Fibroblast of lung (primary cell): ENCODE results near the gene AKAP12. TPM values are rescaled to one million over a fixed set of nuclear protein-coding genes. Genes with fewer than 3 reads are reported as not detected.

Experiments used
- DNase-seq, 2 donors: peaks; one replicate each; pipeline versions ENCODE4 v3.0.0 to v3.0.0-alpha.2; 2010; ENCODE audit warnings: low read depth in 2 of 2
- H2AFZ ChIP-seq: 2 replicates; pipeline ENCODE4 v1.5.1; 2012; ENCODE audit warnings: low read length, control low read depth, inconsistent platforms
- H3K27ac ChIP-seq: 2 replicates; pipeline ENCODE4 v1.5.1; 2011; ENCODE audit warnings: low read length, control low read depth; ENCODE audit not compliant: insufficient read depth
- H3K27me3 ChIP-seq: 2 replicates; pipeline ENCODE4 v1.5.1; 2011; ENCODE audit warnings: mild to moderate bottlenecking, low read length; ENCODE audit not compliant: control insufficient read depth, insufficient read depth
- H3K36me3 ChIP-seq: 2 replicates; pipeline ENCODE4 v1.5.1; 2011; ENCODE audit warnings: low read length; ENCODE audit not compliant: control insufficient read depth, insufficient read depth
- H3K4me1 ChIP-seq: 2 replicates; pipeline ENCODE4 v1.5.1; 2011; ENCODE audit warnings: low read length; ENCODE audit not compliant: control insufficient read depth, insufficient read depth; ENCODE audit errors: extremely low read depth
- H3K4me2 ChIP-seq: 2 replicates; pipeline ENCODE4 v1.5.1; 2011; ENCODE audit warnings: low read length, control low read depth; ENCODE audit not compliant: insufficient read depth; ENCODE audit errors: extremely low read depth
- H3K4me3 ChIP-seq, 4 experiments: fragments of 200-600 bp in 1 of 4; sonication (generic) in 1 of 4; replicated peaks in 1 of 4; 2 replicates each; pipeline ENCODE4 v1.5.1; 2011 to 2016; ENCODE audit warnings: low read length in 4 of 4, low read depth in 3 of 4, mild to moderate bottlenecking in 3 of 4, control low read depth in 2 of 4, inconsistent platforms in 1 of 4, mixed read lengths in 1 of 4; ENCODE audit not compliant: insufficient read depth in 1 of 4; ENCODE audit errors: control extremely low read depth in 1 of 4
- H3K79me2 ChIP-seq: 2 replicates; pipeline ENCODE4 v1.5.1; 2012; ENCODE audit warnings: mild to moderate bottlenecking, low read length, inconsistent platforms; ENCODE audit not compliant: control insufficient read depth, insufficient read depth
- H3K9ac ChIP-seq: 2 replicates; pipeline ENCODE4 v1.5.1; 2011; ENCODE audit warnings: mild to moderate bottlenecking, low read length, control low read depth; ENCODE audit not compliant: insufficient read depth
- H3K9me3 ChIP-seq: 2 replicates; pipeline ENCODE4 v1.5.1; 2012; ENCODE audit warnings: low read depth, low read length; ENCODE audit not compliant: control insufficient read depth, insufficient read depth
- H4K20me1 ChIP-seq: 2 replicates; pipeline ENCODE4 v1.5.1; 2011; ENCODE audit warnings: low read length; ENCODE audit not compliant: control insufficient read depth, insufficient read depth; ENCODE audit errors: extremely low read depth
- CTCF ChIP-seq, 2 donors: IDR thresholded peaks in 1 of 2; conservative IDR thresholded peaks in 1 of 2; 1 replicate in 1 of 2; 2 replicates in 1 of 2; pipeline ENCODE4 v1.5.1; 2011 to 2012; ENCODE audit warnings: low read length in 2 of 2, control low read depth in 1 of 2, inconsistent platforms in 1 of 2, low read depth in 1 of 2, mild to moderate bottlenecking in 1 of 2
- EZH2 ChIP-seq: IDR thresholded peaks from 2 replicates; pipeline ENCODE4 v1.5.1; 2012; ENCODE audit warnings: low read length, control low read depth, mild to moderate bottlenecking; ENCODE audit errors: missing control alignments
- polyA plus RNA-seq, 2 donors: library from polyadenylated mRNA; depleted of rRNA in 1 of 2; stranded (reverse) in 1 of 2; unstranded in 1 of 2; fragments of >200 nt; gene quantifications; 2 replicates each; pipeline ENCODE4 v1.2.1, GENCODE V29; 2011 to 2012; ENCODE audit warnings: missing spikeins in 1 of 2
- total RNA-seq: library from RNA; depleted of rRNA; stranded (reverse); fragments of >200 nt; gene quantifications from 2 replicates; pipeline ENCODE4 v1.2.1, GENCODE V29; 2014

AKAP12 gene
- total and polyA plus RNA-seq, 2 donors (not counting 1 experiment from before 2014, with no cell fraction given) = 68.5 to 133 TPM

- Histone ChIP-seq H4K20me1 (no peaks in the 10 kb centered on the region), H3K27ac (no peak overlapping the region), H3K4me1 (no peaks in the 10 kb centered on the region), H3K4me3 (no peak overlapping the region), H3K79me2 (no peaks in the 10 kb centered on the region), H3K27me3 (no peaks in the 10 kb centered on the region), H3K36me3 (no peaks in the 10 kb centered on the region), H2AFZ (no peak overlapping the region), H3K4me2 (no peak overlapping the region), H3K9me3 (no peaks in the 10 kb centered on the region), H3K9ac (no peak overlapping the region)
- DNase-seq = no peak
- TF ChIP-seq EZH2 (no peak), CTCF (conservative IDR thresholded peaks at IDR 0.05 in 1 of 2, IDR thresholded peaks at IDR 0.05 in 1 of 2; ENCODE audit: low read depth in 1 of 2, low read length in 2 of 2) (no peak)
These were observed 26.4 kb upstream of the AKAP12 start for GRCh38 chr6:151213352-151213751.

- H3K4me3 ChIP-seq = no peak overlapping the region
- no peaks in the 10 kb centered on the region for H3K79me2 ChIP-seq
- no peaks in the 10 kb centered on the region for H4K20me1 ChIP-seq
- H3K9ac ChIP-seq = no peak overlapping the region
- H3K4me2 ChIP-seq = no peak overlapping the region
- TF ChIP-seq CTCF (conservative IDR thresholded peaks at IDR 0.05 in 1 of 2, IDR thresholded peaks at IDR 0.05 in 1 of 2; ENCODE audit: low read depth in 1 of 2, low read length in 2 of 2) = no peak
- no peak for TF ChIP-seq EZH2
- H3K27me3 ChIP-seq = no peaks in the 10 kb centered on the region
- H2AFZ ChIP-seq = no peak overlapping the region
- no peak overlapping the region for H3K27ac ChIP-seq
- H3K36me3 ChIP-seq = no peaks in the 10 kb centered on the region
- H3K4me1 ChIP-seq = no peaks in the 10 kb centered on the region
- no peak for DNase-seq
- no peaks in the 10 kb centered on the region for H3K9me3 ChIP-seq
These were observed 23.8 kb upstream of the AKAP12 start for GRCh38 chr6:151215999-151216398.

- no peaks in the 10 kb centered on the region for H3K36me3 ChIP-seq
- H3K27me3 ChIP-seq = no peaks in the 10 kb centered on the region
- H3K79me2 ChIP-seq = no peaks in the 10 kb centered on the region
- H2AFZ ChIP-seq = no peak overlapping the region
- H4K20me1 ChIP-seq = no peaks in the 10 kb centered on the region
- no peak overlapping the region for H3K27ac ChIP-seq
- no peaks in the 10 kb centered on the region for H3K4me1 ChIP-seq
- no peak for TF ChIP-seq CTCF (conservative IDR thresholded peaks at IDR 0.05 in 1 of 2, IDR thresholded peaks at IDR 0.05 in 1 of 2; ENCODE audit: low read depth in 1 of 2, low read length in 2 of 2)
- TF ChIP-seq EZH2 = no peak
- no peak for DNase-seq
- H3K9me3 ChIP-seq = no peaks in the 10 kb centered on the region
- no peak overlapping the region for H3K4me3 ChIP-seq
- H3K4me2 ChIP-seq = no peak overlapping the region
- H3K9ac ChIP-seq = no peak overlapping the region
These were observed 23.0 kb upstream of the AKAP12 start for GRCh38 chr6:151216804-151217203.
